DOHH2 (cell line): ENCODE results near the gene TBC1D2.

Experiments used
- H3F3A ChIP-seq: fragments of 200-600 bp; sonication (generic), shearing (Covaris generic); 2 replicates; pipeline ENCODE4 v1.6.0; 2016; ENCODE audit warnings: antibody characterized with exemption, mild to moderate bottlenecking; ENCODE audit not compliant: control insufficient read depth, insufficient read depth
- H3K27ac ChIP-seq: fragments of 200-600 bp; sonication (generic); 2 replicates; pipeline ENCODE4 v1.5.1; 2014; ENCODE audit warnings: low read depth, mild to moderate bottlenecking, low read length, moderate library complexity
- H3K27me3 ChIP-seq: fragments of 200-600 bp; sonication (generic); 2 replicates; pipeline ENCODE4 v1.6.1; 2014; ENCODE audit warnings: mild to moderate bottlenecking, low read length, mixed read lengths; ENCODE audit not compliant: control insufficient read depth
- H3K36me3 ChIP-seq: fragments of 200-600 bp; sonication (generic); 2 replicates; pipeline ENCODE4 v1.6.1; 2014; ENCODE audit warnings: mild to moderate bottlenecking, low read length, moderate library complexity, mixed read lengths; ENCODE audit not compliant: control insufficient read depth
- H3K4me1 ChIP-seq: fragments of 200-600 bp; sonication (generic); 2 replicates; pipeline ENCODE4 v1.6.1; 2014; ENCODE audit warnings: mild to moderate bottlenecking, low read length, mixed read lengths; ENCODE audit not compliant: control insufficient read depth
- H3K4me2 ChIP-seq: fragments of 200-600 bp; sonication (generic); 2 replicates; pipeline ENCODE4 v1.6.0; 2014; ENCODE audit warnings: mild to moderate bottlenecking, low read length, moderate library complexity
- H3K4me3 ChIP-seq: fragments of 200-600 bp; sonication (generic); 2 replicates; pipeline ENCODE4 v1.5.1; 2014; ENCODE audit warnings: mild to moderate bottlenecking, low read length, mixed read lengths
- H3K79me2 ChIP-seq: fragments of 200-600 bp; sonication (generic); 2 replicates; pipeline ENCODE4 v1.6.1; 2014; ENCODE audit warnings: mild to moderate bottlenecking, low read length, mixed read lengths; ENCODE audit not compliant: control insufficient read depth
- H3K9me2 ChIP-seq: fragments of 200-600 bp; sonication (generic); replicated peaks from 2 replicates; pipeline ENCODE4 v1.6.1; 2014; ENCODE audit warnings: mild to moderate bottlenecking, low read length, mixed read lengths; ENCODE audit not compliant: control insufficient read depth
- H3K9me3 ChIP-seq: fragments of 200-600 bp; sonication (generic); 2 replicates; pipeline ENCODE4 v1.6.1; 2014; ENCODE audit warnings: antibody characterized with exemption, low read length, mixed read lengths; ENCODE audit not compliant: control insufficient read depth, insufficient read depth
- H4K20me1 ChIP-seq: fragments of 200-600 bp; sonication (generic); 2 replicates; pipeline ENCODE4 v1.6.0; 2014; ENCODE audit warnings: low read depth, mild to moderate bottlenecking, antibody characterized with exemption, low read length, moderate library complexity; ENCODE audit not compliant: control insufficient read depth, insufficient read depth
- CTCF ChIP-seq: fragments of 200-600 bp; sonication (generic); IDR thresholded peaks from one replicate; pipeline ENCODE4 v1.5.1; 2014; ENCODE audit warnings: antibody characterized with exemption, mild to moderate bottlenecking, low read depth, low read length; ENCODE audit not compliant: poor library complexity, severe bottlenecking
- EZH2phosphoT487 ChIP-seq: fragments of 200-600 bp; sonication (generic); IDR thresholded peaks from 2 replicates; pipeline ENCODE4 v1.6.1; 2017; ENCODE audit warnings: borderline replicate concordance, mild to moderate bottlenecking, antibody characterized with exemption, low read length, moderate library complexity, mixed read lengths

Gene TBC1D2

GRCh38 chr9:98248737-98249474, 6.5 kb downstream of the TBC1D2 start:
- Histone ChIP-seq H3K9me3 (no peaks in the 10 kb centered on the region), H3K4me1 (no peaks in the 10 kb centered on the region), H3K36me3 (no peaks in the 10 kb centered on the region), H3K27me3 (no peaks in the 10 kb centered on the region), H3K9me2 (no peaks in the 10 kb centered on the region), H3K4me3 (no peak overlapping the region), H3F3A (no peaks in the 10 kb centered on the region), H3K4me2 (no peak overlapping the region), H3K27ac (no peak overlapping the region), H3K79me2 (no peaks in the 10 kb centered on the region), H4K20me1 (no peaks in the 10 kb centered on the region)
- TF ChIP-seq CTCF (no peak), EZH2phosphoT487 (no peak)

- Histone ChIP-seq H3K79me2 (no peaks in the 10 kb centered on the region), H3K4me1 (no peaks in the 10 kb centered on the region), H3K27me3 (no peaks in the 10 kb centered on the region), H3K4me3 (no peak overlapping the region), H4K20me1 (no peaks in the 10 kb centered on the region), H3K9me2 (no peaks in the 10 kb centered on the region), H3F3A (no peaks in the 10 kb centered on the region), H3K36me3 (no peaks in the 10 kb centered on the region), H3K9me3 (no peaks in the 10 kb centered on the region), H3K27ac (no peak overlapping the region), H3K4me2 (no peak overlapping the region)
- TF ChIP-seq EZH2phosphoT487 (no peak), CTCF (no peak)
Measured at GRCh38 chr9:98247831-98248657, 7.4 kb downstream of the TBC1D2 start.

- Histone ChIP-seq H3K4me1 (no peaks in the 10 kb centered on the region), H3K36me3 (no peaks in the 10 kb centered on the region), H4K20me1 (no peaks in the 10 kb centered on the region)
Measured at GRCh38 chr9:98242426-98242825, 13.0 kb downstream of the TBC1D2 start.

More at GRCh38 chr9:98242426-98242825, 13.0 kb downstream of the TBC1D2 start:
- Histone ChIP-seq H3K9me2 (no peaks in the 10 kb centered on the region), H3F3A (no peaks in the 10 kb centered on the region), H3K27ac (no peak overlapping the region), H3K27me3 (no peaks in the 10 kb centered on the region), H3K9me3 (no peaks in the 10 kb centered on the region), H3K4me3 (no peak overlapping the region), H3K4me2 (no peak overlapping the region), H3K79me2 (no peaks in the 10 kb centered on the region)
- no peak for TF ChIP-seq EZH2phosphoT487
- TF ChIP-seq CTCF: no peak
